ENCODE results near the gene DDX31.
A peak's percentile ranks its signal among the peaks of the same experiment; 100 is the strongest.

DDX31 gene

GRCh38 chr9:132671620-132672412 lies 2.0 kb upstream of the DDX31 start:
- DNase-seq = no peak

- no peak for DNase-seq
Observed at GRCh38 chr9:132670457-132671391, 941 bp upstream of the DDX31 start, which contains the start of gene GTF3C4. TSS of gene GTF3C4 (plus strand) at chr9:132670464. CDS start at chr9:132670599, 135 bp downstream.

- DNase-seq = no peak
Observed at GRCh38 chr9:132669319-132669697, 475 bp downstream of the DDX31 start.

- peak; percentile 3 for DNase-seq
Observed at GRCh38 chr9:132663851-132664250, 5.9 kb downstream of the DDX31 start.

GRCh38 chr9:132663117-132663516 lies 6.7 kb downstream of the DDX31 start:
- no peak for DNase-seq

GRCh38 chr9:132662152-132662945 lies 7.4 kb downstream of the DDX31 start:
- DNase-seq = peak; percentile 78

- DNase-seq = no peak
Observed at GRCh38 chr9:132656299-132656698, 13.5 kb downstream of the DDX31 start.

- no peak for DNase-seq
Observed at GRCh38 chr9:132651259-132651658, 18.5 kb downstream of the DDX31 start.

- no peak for DNase-seq
Observed at GRCh38 chr9:132648685-132649084, 21.1 kb downstream of the DDX31 start.

GRCh38 chr9:132648283-132648682 lies 21.5 kb downstream of the DDX31 start:
- DNase-seq = no peak

- DNase-seq = no peak
Observed at GRCh38 chr9:132647806-132648205, 22.0 kb downstream of the DDX31 start.

GRCh38 chr9:132647355-132647754 lies 22.4 kb downstream of the DDX31 start:
- DNase-seq = peak; percentile 2

GRCh38 chr9:132646726-132647125 lies 23.1 kb downstream of the DDX31 start:
- no peak for DNase-seq

- no peak for DNase-seq
Observed at GRCh38 chr9:132645711-132646110, 24.1 kb downstream of the DDX31 start.

GRCh38 chr9:132645306-132645705 lies 24.5 kb downstream of the DDX31 start:
- no peak for DNase-seq

- DNase-seq = no peak
Observed at GRCh38 chr9:132644251-132644650, 25.5 kb downstream of the DDX31 start.

GRCh38 chr9:132641216-132641615 lies 28.6 kb downstream of the DDX31 start:
- DNase-seq = no peak

- no peak for DNase-seq
Observed at GRCh38 chr9:132639322-132639721, 30.5 kb downstream of the DDX31 start.

- DNase-seq = no peak
Observed at GRCh38 chr9:132638240-132638639, 31.5 kb downstream of the DDX31 start.

- no peak for DNase-seq
Observed at GRCh38 chr9:132637801-132638200, 32.0 kb downstream of the DDX31 start.

GRCh38 chr9:132637351-132637750 lies 32.4 kb downstream of the DDX31 start:
- no peak for DNase-seq

- DNase-seq = no peak
Observed at GRCh38 chr9:132634327-132634726, 35.5 kb downstream of the DDX31 start.

Measured in kidney glomerular epithelial cell (primary cell).